ENCODE data around the gene ACAP1.
A peak's percentile ranks its signal among the peaks of the same experiment; 100 is the strongest.

ACAP1 gene

GRCh38 chr17:7317161-7317803, 19.0 kb upstream of the ACAP1 start:
- peak; percentile 71 for DNase-seq (ENCODE audit: low spot score)
- no peak overlapping the region for H3K4me3 ChIP-seq
- H3K27ac ChIP-seq = no peak overlapping the region
- TF ChIP-seq CTCF (IDR thresholded peaks at IDR 0.05) = no peak

- no peak overlapping the region for H3K27ac ChIP-seq
- H3K4me3 ChIP-seq = no peak overlapping the region
- DNase-seq (ENCODE audit: low spot score) = no peak
- no peak for TF ChIP-seq CTCF (IDR thresholded peaks at IDR 0.05)
Measured at GRCh38 chr17:7318121-7318860, 18.0 kb upstream of the ACAP1 start.

GRCh38 chr17:7321466-7321865, 14.9 kb upstream of the ACAP1 start:
- no peak for TF ChIP-seq CTCF (IDR thresholded peaks at IDR 0.05)
- DNase-seq (ENCODE audit: low spot score) = no peak
- no peak overlapping the region for H3K4me3 ChIP-seq

GRCh38 chr17:7322520-7323194, 13.7 kb upstream of the ACAP1 start:
- TF ChIP-seq CTCF (IDR thresholded peaks at IDR 0.05) = no peak
- no peak overlapping the region for H3K27ac ChIP-seq
- DNase-seq (ENCODE audit: low spot score) = no peak

More at GRCh38 chr17:7321466-7321865, 14.9 kb upstream of the ACAP1 start:
- no peak overlapping the region for H3K27ac ChIP-seq

GRCh38 chr17:7323731-7324437, 12.4 kb upstream of the ACAP1 start:
- H3K4me3 ChIP-seq = no peak overlapping the region
- TF ChIP-seq CTCF (IDR thresholded peaks at IDR 0.05) = peak; percentile 73
- H3K27ac ChIP-seq = no peak overlapping the region
- DNase-seq (ENCODE audit: low spot score) = no peak

More at GRCh38 chr17:7322520-7323194, 13.7 kb upstream of the ACAP1 start:
- H3K4me3 ChIP-seq = no peak overlapping the region

- no peak for TF ChIP-seq CTCF (IDR thresholded peaks at IDR 0.05)
- no peak for DNase-seq (ENCODE audit: low spot score)
- no peak overlapping the region for H3K4me3 ChIP-seq
- no peak overlapping the region for H3K27ac ChIP-seq
Measured at GRCh38 chr17:7324438-7324779, 11.9 kb upstream of the ACAP1 start.

Data from coronary artery (tissue), 2 donors.